C4-2B (cell line): Measurements from ENCODE around the gene RNASE9.

Experiments used
- ZFX ChIP-seq: fragments of 450-650 bp; IDR thresholded peaks from 2 replicates; pipeline ENCODE4 v1.6.1; 2017
- TF ChIP-seq, protein P1 (sequence below): fragments of 450-650 bp; conservative IDR thresholded peaks from 2 replicates; pipeline ENCODE4 v1.5.1; 2017; ENCODE audit warnings: mild to moderate bottlenecking

DNA sequence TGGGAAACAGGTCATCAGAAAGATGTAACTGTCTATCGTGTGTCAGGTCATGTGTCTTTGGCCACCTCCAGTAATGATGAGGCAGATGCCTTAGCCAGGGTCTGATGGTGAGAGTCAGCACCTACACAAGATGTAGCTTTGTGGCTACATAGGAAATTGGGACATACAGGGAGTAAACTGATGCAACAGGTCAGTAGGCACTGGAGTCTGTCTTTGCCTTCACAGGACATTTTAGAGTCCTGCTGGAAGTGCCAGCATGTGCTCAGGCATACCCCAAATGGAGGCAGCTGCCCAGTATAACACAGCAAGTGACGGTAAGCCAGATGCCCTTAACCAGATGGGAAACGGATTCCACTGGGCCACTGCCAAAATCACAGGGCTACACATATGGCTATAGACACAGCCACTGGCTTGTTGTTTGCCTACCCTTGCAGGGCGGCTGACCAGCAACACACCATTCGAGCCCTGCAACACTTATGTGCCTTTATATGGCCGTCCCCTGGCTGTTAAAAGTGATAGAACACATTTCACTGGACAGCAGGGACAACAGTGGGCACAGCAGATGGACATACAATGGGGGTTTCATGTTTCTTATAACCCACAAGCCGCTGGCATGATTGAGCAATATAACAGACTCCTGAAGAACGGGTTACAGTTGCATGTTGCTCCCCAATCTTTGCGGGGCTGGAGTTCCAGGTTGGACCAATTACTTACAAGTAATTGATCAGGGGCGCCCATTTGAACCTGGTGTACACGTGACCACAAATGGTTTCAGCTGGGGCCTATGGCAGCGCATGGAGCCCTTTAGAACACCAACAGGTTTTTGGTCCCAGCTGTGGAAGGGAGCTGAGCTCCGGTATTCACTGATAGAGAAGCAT is 43.2 kb upstream of the RNASE9 start:
- TF ChIP-seq, protein P1, sequence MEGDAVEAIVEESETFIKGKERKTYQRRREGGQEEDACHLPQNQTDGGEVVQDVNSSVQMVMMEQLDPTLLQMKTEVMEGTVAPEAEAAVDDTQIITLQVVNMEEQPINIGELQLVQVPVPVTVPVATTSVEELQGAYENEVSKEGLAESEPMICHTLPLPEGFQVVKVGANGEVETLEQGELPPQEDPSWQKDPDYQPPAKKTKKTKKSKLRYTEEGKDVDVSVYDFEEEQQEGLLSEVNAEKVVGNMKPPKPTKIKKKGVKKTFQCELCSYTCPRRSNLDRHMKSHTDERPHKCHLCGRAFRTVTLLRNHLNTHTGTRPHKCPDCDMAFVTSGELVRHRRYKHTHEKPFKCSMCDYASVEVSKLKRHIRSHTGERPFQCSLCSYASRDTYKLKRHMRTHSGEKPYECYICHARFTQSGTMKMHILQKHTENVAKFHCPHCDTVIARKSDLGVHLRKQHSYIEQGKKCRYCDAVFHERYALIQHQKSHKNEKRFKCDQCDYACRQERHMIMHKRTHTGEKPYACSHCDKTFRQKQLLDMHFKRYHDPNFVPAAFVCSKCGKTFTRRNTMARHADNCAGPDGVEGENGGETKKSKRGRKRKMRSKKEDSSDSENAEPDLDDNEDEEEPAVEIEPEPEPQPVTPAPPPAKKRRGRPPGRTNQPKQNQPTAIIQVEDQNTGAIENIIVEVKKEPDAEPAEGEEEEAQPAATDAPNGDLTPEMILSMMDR = no peak
- no peak for TF ChIP-seq ZFX
